ENCODE data around the gene CSRP1.

The CSRP1 gene

DNA sequence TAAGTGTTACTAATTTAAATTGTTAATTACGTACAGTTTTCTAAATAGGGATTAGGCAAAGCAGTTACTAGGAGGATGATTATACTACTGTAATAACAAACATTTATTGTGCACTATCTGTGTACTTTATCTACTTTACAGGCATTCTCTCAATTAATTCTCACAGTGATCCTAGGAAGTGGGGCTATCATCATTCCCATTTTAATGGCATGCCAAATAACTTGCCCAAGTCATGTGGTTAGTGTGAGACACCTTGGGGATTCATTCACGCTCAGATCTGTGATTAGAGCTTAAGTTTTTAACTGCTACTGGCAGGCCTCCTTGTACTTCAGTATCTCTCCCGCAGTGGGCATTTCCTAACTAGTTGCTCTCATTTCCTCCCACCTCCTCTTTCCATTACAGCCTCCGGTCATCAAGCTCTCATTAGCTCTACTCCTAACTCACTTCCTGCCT is 49.4 kb downstream of the CSRP1 start:
- no peak for DNase-seq (ENCODE audit: low read depth)
- no peak overlapping the region for H3K4me3 ChIP-seq (ENCODE audit: low read depth, low read length)
- TF ChIP-seq, protein P1, sequence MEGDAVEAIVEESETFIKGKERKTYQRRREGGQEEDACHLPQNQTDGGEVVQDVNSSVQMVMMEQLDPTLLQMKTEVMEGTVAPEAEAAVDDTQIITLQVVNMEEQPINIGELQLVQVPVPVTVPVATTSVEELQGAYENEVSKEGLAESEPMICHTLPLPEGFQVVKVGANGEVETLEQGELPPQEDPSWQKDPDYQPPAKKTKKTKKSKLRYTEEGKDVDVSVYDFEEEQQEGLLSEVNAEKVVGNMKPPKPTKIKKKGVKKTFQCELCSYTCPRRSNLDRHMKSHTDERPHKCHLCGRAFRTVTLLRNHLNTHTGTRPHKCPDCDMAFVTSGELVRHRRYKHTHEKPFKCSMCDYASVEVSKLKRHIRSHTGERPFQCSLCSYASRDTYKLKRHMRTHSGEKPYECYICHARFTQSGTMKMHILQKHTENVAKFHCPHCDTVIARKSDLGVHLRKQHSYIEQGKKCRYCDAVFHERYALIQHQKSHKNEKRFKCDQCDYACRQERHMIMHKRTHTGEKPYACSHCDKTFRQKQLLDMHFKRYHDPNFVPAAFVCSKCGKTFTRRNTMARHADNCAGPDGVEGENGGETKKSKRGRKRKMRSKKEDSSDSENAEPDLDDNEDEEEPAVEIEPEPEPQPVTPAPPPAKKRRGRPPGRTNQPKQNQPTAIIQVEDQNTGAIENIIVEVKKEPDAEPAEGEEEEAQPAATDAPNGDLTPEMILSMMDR (IDR thresholded peaks at IDR 0.05; ENCODE audit: insufficient read depth, low read depth, low read length, missing control alignments): no peak

DNA sequence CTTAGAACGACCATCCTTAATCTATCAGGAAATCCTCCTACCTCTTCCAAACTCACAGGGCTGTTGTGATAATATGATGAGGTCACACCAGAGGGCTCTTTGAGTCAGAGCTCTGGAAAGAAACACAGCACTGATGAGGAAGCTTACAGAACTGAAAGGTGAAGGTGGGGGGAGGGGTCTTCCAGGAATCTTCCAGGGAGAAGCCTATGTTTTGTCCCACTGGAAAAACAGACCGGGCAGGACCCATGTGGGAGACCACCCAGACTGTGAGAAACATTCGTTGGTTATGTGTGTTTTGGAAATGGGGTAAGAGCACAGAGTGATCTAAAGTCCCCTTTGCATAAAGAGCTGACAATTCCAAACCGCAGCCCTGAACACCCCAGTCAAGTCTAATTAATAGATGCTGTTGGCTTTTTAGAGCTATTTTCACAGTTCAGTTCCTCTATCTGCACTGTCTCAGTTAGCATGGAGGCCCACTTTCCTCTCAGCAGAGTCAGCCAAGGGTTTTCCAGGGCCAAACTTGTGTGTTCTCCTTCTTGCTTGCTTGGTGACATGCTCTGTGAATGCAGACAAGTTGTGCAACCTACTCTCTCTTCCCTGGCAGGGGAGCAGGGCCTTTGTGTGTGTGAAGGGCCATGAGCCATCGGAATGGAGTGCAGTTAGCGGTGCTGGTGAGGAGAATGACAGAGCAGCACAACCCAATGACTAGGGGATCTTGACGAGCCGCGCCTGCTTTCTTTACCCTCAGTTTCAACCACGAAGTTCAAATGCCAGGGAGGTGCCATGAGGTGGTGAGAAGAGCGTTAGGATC is 50.2 kb downstream of the CSRP1 start:
- TF ChIP-seq, protein P1 (IDR thresholded peaks at IDR 0.05; ENCODE audit: insufficient read depth, low read depth, low read length, missing control alignments): no peak
- no peak for DNase-seq (ENCODE audit: low read depth)
- no peak overlapping the region for H3K4me3 ChIP-seq (ENCODE audit: low read depth, low read length)

DNA sequence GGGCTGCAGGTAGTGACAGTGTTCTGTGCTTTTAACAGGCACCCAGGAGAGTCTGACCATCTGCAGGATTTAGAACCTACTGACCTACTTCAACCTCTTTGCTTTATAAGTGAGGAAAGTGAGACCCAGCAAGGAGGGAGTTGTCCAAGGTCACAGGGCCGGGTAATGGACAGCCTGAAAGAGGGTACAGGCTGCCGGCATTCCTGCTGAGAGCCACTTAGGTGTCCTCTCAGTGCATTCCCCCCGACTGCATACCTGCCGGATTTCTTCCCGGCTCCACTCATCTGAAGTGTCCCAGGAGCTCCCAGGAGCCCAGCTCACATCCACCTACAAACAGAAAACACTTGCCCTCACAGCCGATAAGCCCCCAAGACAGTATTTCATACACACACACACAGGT is 51.8 kb downstream of the CSRP1 start:
- TF ChIP-seq, protein P1 (IDR thresholded peaks at IDR 0.05; ENCODE audit: insufficient read depth, low read depth, low read length, missing control alignments): no peak
- no peak overlapping the region for H3K4me3 ChIP-seq (ENCODE audit: low read depth, low read length)
- DNase-seq (ENCODE audit: low read depth): no peak

DNA sequence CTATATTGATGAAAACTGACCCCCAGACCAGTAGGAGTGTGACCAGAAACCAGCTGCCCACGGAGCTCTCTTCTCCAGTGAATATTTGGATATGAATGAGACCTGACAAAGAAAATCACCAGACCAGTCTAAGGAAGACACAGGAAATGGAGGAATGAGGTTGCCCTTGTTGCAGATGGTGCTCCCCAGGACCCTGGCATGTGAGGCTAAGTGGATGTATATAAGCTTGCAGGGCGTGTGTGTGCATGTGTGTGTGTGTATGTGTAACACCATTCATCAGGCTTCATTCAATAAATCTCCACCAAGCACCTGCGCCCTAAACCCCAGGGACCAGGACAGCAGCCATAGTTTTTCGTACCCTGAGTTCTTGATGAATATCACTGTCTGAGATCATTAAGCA is 52.3 kb downstream of the CSRP1 start:
- no peak overlapping the region for H3K4me3 ChIP-seq (ENCODE audit: low read depth, low read length)
- TF ChIP-seq, protein P1 (IDR thresholded peaks at IDR 0.05; ENCODE audit: insufficient read depth, low read depth, low read length, missing control alignments): no peak
- DNase-seq (ENCODE audit: low read depth): no peak

DNA sequence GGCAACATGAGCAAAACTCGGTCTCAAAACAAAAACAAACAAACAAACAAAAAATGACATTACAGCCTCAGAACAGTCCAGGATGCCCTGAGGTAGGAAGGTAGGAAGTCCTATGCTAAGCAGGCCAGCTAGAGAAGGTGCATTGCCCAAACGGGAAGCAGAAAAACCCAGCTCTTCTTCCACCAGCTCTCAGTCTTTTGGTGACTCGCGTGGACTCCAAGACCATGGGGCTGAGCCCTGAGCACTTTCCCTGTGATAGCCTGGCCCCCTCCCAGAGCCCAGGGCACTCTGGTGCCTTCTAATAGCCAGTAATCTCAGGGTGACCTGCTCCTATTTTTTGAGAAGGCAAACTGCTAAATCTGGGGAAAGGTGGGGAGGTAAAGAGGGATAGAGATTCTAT is 54.1 kb downstream of the CSRP1 start:
- DNase-seq (ENCODE audit: low read depth): no peak
- TF ChIP-seq, protein P1 (IDR thresholded peaks at IDR 0.05; ENCODE audit: insufficient read depth, low read depth, low read length, missing control alignments): no peak
- no peak overlapping the region for H3K4me3 ChIP-seq (ENCODE audit: low read depth, low read length)

DNA sequence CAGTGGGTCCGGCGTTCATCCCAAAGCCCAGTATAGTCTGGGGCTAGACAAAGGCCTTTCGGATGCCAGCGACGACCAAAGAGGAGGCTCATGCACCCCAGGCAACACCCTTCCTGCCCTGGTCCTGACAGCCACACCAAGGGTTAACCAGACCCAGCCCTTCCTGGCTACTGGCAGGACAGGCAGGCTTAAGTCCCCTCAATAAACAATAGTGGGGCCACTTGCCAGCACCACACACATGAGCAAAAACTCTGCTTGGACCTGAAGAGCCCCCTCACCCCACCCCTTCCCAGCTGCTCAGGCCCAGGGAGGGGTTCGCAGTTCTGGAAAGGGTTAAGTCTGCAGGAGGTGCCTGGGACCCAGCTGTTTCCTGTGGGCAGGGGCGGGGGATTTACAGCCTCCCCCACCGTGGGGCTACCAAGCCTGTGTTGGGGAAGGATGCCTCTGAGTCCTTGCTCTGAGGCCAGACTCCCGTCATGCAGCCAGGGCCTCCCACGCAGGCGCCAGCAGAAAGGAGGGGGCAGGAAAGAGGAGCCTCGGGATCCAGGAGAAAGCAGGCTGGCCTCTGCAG is 56.1 kb downstream of the CSRP1 start:
- TF ChIP-seq, protein P1 (IDR thresholded peaks at IDR 0.05; ENCODE audit: insufficient read depth, low read depth, low read length, missing control alignments): no peak
- no peak overlapping the region for H3K4me3 ChIP-seq (ENCODE audit: low read depth, low read length)
- DNase-seq (ENCODE audit: low read depth): peak; percentile 29

Data from GM12865 (cell line).